HG03196 (cell line): ENCODE measurements around the gene SP8.

Source experiments
- ATAC-seq: cut with Tn5 transposase; IDR thresholded peaks from one replicate; pipeline ENCODE4 v1.9.1; 2021; ENCODE audit not compliant: unreplicated experiment

SP8 gene

DNA sequence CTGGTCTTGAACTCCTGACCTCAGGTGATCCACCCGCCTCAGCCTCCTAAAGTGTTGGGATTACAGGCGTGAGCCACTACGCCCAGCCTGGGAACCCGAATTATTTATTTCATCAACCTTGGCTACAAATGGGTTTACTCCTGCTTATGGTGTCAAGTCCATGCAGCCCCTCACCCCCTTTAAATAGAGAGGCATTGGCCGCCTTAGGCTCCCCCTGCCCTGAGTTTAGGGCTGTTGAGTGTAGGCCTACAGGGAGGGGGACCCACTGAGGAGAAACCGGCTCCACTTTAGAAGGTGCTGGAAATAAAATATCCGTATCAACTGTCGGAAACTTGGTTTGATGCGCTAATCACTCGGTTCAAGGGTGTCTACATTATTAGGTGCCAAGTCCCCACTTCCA lies 8.7 kb upstream of the SP8 start:
- no peak for ATAC-seq

DNA sequence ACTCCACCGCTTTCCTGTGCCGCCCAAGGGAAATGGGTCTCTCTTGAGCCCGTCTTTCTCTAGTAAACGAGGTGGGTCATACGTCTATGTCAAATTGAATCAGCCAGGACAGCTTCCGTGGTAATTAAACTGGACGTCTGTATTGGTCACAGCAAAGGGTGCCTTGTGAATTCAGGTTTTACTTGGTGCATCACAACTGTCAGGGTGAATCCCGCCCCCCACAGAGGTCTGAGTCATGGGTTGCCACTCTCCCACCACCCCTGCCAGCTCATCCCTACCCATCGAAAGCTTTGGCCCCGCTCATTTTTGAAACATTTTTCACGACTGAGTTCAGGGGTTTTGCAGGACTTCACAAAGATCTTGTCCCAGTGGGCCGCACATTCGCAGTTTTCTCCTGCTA lies 8.0 kb upstream of the SP8 start:
- no peak for ATAC-seq

DNA sequence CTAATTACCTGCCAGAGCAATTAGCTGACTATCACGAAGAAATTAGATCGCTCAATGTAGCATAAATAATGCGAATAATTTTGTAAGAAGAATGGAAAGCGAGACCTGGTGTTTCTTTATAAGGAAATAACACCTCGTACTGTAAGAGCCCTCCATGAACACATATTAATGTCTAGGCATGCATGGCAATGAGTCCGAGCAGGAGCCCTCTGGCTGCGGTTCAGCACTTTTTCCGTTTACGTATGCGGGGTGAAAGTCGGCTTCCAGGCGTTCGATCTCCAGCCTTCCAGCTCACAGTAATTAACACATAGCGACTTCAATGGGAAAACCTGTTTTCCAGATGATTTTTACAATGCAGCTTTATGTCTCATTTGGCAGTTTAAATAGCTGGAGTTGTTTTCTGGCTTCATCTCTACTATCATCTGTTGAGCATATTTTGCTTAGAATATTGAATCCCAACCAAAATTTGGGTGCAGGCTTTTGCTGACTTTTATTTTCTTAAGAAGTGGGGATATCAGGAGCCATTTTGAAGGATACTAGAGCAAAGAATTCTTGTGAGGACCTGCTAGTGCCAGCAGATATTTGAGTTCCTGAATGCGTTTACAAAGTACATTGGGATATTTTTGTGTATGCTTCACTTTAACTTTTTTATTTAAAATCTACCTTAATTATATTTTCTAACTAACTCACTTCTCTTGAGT lies 7.2 kb upstream of the SP8 start:
- no peak for ATAC-seq

DNA sequence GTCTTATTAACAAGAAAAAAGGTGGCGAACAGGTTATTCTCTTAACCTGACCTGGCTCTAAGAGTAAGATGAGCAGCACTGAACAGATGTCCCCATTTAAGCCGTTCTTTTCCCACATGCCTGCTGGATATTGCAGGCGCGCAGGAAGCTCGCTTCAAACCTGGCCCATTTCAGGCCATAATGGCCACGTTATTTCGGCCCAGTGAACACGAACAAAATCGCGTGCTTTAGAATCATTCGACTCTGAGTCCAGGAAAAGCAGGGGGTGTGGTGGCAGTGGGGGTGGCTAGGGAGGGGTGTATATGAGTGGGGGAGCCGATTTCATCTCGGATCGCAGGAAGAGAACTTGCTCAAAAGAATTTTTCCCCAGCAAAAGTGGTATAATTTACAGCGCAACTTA lies 6.6 kb upstream of the SP8 start:
- no peak for ATAC-seq

DNA sequence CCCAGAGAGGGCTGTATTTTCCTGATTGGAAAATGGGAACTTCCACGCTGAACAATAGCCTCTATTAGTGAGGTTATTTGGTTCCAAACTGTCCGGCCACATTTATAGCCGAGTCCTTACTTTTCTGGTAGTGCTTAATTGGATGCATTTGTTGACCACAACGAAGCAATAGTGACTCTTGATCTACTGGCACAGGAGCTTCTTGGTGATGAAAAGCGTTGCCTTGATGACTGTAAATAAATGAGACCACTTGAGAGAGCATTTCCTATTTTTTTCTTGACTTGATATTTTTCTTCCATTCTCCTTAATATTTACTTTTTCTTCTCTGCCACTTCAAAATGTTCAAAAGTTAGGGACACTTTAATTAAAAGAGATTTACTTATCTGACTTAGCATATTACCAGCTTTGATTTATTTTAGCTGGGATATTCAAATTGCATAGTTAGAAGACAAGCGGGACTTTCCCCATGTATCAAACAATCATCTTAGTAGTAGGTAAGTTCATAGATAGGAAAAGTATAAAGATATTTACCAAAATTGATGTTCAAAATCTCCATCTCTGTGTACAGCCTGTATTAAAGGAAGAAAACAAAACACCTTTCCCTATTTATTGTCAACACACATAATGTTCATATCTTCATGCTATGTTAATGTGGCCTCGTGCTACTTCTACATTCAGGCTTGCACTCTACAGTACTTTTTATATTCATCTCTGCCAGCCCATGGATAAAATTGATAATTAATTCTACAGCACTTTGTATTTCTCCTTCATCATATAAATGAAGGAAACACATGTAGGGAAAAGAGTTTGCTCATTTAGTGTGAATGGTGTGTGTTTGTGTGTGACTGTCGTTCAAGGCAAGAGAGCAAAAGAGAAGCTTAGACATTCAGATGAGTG lies 5.1 kb upstream of the SP8 start:
- no peak for ATAC-seq

DNA sequence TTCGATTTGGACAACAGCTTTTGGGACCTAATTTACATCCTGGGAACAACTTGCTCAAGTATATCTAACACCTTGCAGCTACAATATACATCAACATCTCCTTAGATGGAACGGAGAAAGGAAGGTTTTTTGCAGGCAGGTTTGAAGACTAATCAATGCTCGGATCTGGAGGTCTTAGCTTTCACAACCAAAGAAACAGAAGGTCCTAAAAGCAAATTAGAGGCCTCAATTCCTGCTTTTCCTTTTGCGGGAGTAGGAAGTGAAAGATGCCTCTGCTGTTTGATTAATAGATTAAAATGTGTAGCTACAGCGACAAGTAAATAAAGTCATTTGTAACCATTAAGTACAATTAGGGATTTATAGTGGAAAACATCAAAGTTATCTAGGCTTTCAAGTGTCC lies 3.7 kb upstream of the SP8 start:
- no peak for ATAC-seq

DNA sequence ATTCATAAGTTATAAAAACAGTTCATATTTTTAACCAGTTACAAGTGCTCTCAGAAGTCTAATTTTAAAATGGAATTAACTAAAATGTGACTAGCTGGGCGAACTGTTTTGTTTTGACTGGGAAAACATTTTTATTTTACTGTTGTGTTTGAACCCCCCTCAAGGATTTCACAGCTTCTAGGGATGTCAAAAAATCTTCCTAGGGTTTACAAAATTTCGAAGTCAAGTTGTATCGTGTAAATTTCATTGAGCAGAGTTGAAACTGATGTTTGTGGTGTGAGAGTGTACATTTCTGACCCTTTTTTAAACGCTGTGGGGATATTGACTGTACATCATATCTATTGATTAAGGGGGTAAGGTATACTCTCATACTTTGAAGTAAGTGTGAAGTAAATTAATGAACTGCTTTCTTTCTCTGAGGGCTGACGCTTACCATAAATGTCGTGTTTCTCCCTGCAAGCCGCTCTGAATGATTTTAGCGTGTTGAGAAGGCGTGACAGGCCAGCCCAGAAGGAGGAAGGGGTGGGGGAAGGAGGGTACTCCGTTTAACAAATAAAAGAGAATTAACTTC lies 1.8 kb upstream of the SP8 start:
- no peak for ATAC-seq

DNA sequence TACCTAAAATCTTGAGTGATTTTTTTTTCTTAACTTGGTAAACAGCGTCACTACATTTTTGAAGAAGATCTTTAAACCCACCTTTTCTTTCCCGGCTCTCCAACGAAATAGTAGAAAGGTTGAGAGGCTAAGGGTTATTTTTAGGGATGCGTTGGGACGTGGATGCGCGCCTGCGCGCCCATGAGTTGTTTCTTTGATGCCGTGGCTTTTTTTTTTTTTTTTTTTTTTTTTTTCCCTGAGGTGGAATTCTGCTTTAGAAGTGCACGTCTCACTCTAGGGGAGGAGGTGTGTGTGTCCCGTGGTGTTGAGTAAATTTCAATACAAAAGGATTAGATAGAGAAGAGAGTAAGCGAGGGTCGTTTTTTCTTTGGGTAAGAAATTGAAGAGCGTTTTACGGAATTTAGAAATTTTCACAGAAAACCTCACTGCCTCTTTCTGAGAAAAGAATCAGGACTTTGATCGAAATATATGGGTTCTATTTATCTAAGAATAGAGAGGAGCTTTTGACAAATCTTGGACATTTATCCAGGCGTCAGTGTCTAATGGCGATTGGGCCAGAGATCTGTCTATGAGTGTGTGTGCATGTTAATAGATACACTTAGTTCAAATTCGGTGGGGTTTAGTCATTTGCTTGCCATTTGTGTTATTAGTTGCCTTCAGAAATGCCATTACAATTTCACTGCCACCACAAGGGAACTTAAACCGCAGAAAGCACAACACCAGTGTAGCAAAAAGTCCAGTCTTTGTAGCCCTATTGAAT lies 1.2 kb upstream of the SP8 start:
- no peak for ATAC-seq

DNA sequence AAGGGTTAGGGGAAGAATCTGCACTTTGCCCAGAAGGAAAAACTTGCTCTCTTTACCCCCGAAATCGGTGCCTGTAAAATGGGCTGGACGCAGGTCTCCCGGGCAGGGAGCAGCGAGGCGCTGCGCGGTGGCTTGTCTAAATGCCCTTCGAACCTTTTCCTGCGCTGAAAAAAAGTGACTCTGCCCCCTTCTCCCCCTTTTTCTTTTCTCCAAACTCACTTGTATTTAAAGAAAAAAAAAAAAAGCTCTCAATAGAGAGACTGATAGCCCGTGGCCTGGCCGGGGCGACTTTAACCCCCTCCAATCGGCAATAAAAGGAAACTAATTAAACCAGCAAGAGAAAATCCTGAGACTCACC lies 286 bp downstream of the SP8 start:
- no peak for ATAC-seq

DNA sequence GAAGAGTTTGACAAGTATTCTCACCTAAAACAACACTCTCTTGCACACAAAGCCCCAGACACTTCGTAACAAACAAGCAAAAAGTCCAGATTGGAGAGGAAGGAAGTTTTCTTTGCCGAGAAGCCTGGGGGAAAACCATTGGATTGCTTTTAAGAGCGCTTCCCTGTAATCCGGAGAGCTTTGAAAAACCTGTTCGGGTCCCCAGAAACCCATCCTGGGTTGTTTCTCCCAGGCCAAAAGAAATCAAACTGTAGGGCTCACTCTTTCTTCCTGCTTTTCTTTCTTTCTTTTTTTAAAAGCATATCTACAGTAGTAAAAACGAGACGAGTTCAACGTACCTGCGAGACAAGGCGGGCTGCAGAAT lies 655 bp downstream of the SP8 start:
- no peak for ATAC-seq

DNA sequence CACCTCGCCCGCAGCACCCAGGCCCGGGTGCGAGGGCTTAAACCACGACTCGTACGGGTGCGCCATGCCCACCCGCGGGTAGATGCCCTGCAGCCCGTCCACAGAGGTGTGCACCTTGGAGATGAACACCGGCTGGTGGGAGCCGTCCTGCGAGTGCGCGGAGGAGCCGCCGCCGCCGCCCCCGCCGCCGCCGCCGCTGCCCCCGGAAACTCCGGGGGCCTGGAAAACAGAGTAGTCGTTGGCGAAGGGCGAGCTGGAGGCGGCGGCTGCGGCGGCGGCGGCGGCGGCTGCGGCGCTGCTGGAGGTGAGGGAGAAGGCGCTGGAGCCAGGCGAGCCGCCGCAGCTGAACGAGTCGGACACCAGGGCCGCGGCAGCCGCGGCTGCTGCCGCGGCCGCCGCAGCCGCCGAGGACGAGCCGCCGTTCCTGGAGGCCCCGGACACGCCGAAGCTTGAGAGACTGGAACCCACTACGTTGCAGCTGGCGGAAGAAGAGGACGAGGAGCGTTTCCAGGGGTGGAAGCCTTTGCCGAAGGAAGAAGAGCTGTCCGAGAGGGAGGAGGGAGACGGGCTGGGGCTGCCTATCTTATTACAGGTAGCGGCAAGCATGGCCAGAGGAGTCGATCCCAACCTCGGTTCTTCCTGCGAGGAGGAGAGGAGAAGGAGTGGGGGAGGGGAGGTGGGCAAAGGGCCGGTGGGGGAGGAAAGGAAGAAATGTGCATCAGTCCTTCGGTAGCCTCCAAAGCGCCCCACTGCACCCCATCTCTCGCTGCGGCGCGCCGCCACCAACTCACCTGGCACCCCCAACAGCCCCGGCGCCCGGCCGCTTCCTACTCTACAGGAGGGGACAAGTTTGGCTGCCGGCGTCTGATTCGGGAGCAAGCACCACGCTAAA lies 1.3 kb downstream of the SP8 start:
- no peak for ATAC-seq

DNA sequence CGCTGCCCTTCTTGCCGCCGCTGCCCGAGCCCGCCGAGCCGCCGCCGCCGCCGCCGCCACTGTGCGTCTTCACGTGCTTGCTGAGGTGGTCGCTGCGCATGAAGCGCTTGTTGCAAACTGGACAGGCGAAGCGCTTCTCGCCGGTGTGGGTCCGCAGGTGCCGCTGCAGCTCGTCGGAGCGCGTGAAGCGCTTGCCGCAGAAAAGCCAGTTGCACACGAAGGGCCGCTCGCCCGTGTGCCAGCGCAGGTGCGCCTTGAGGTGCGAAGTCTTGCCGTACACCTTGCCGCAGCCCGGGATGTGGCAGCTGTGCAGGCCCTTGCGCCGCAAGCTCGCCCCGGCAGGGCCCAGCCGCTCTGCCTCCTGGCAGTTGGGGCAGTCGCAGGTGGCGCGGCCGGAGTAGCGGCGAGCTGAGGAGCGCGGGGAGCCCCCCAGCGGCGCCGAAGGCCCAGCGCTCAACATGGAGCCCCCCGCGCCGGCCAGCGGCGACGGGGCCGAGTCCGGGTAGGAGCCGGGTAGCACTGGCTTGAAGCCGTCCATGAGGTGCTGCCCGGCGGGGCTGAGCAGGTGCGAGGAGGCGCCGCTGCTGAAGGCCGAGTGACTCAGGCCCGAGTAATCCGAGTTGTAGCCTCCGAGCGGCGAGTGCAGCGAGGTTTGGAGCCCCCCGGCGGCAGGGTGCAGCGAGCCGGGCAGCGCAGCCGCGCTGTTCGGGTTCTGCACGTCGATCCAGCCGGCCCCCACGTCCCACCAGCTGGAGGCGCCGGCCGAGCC lies 2.1 kb downstream of the SP8 start:
- no peak for ATAC-seq

DNA sequence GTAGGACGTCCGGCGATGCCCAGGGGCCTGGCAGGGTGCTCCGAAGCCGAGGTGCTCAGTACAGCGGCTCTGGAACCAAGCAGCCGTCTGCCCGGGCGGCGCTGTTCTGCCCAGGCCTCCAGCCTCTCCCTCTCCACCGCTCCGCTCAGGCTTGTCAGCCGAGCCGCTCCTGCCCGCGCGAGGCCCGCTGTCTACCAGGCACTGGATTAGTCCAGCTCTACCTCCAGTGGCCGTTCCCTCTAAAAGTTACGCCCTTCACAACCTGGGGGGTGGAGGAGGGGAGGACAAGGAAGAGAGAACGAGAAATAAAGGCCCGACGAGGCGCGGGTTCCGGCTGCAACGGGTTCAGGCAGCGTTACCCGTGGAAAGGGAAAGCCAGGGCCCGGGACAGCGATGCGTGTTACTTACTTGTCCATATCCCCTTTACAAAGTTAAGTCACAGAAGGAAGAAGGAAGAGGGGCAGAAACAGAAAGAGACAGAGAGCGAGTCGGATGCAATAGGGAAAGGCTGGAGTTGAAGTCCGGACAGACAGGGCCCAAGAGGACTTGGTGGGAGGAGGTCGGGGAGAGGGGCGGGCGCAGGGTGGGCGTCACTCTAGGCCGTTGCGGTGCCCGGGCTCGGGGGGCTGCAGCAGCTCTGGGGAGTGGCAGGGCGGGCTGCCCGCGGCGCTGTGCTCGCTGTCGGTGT lies 2.8 kb downstream of the SP8 start:
- peak; percentile 58 for ATAC-seq

DNA sequence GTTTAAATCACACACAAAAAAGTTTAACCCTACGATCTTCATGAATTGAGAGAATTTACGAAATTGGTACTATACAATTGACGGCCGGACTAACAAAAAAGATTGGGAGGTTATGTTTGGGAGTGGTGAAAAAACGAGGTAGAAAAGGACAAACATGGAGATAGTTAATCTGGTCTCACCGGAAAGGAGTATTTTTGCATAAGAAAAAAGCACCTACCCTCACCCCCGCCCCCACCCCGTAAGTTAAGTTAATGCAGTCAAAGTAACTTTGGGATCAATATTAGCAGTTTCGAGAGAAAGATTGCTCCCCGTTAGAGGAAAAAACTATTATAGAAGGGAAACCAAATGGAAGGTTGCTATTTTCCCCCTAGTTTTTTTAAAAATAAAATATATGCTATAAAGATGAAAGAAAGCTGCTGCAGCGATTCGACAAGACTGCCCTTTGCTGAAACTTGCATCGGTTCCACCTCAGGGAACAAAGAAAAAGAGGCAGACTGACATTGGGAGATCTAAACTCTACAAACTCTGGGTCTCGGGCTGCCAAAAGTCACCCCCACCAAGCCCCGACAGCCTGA lies 3.5 kb downstream of the SP8 start:
- ATAC-seq, result no peak

DNA sequence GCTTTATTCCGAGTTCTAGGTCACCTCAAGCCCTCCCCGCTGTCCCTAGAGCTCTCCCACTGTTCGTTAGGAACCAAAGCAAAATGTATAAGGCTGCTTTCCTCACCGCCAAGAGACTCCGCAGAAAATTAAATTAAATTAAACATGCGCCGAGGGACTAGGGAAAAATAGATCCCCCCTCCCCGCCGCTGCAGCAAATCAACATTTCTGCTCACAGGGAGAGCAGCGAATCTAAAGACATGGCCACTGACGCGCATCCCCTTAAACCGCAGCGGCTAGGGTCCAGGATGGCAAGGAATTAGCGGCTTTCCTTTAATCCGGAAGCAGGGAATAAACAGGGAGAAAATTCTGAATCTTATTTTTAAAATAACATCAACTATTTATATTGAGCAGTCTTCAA lies 7.6 kb downstream of the SP8 start:
- no peak for ATAC-seq

DNA sequence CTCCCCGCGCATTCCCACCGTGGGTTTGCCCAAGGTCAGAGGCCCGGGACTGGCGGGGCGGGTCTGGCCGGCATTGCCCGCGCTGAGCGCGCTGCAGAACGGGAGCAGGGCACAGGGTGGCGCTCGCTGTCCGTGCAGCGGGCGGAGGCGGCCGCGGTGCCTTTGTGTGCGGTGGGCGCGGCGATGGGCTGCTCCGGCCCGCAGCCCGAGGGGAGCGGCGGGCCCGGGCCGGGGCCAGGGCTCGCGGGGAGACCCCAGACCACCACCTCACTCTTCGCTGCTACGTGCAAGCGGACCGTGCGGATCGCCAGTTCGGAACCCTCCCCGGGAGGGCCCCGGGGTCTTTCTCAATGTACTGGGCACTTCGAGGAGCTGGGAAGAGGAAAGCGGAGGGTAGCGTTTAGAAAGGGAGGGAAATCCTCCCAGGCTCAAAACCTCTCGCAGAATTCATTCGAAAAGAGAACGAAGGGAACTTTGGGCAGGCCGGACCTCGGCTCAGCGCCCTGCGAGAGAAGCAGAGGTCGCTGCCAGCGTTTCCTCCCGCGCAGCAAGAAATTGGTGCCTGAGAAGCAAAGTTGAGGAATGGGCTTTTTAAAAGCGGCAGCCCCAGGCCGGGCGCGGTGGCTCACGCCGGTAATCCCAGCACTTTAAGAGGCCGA lies 8.5 kb downstream of the SP8 start:
- peak; percentile 86 for ATAC-seq

DNA sequence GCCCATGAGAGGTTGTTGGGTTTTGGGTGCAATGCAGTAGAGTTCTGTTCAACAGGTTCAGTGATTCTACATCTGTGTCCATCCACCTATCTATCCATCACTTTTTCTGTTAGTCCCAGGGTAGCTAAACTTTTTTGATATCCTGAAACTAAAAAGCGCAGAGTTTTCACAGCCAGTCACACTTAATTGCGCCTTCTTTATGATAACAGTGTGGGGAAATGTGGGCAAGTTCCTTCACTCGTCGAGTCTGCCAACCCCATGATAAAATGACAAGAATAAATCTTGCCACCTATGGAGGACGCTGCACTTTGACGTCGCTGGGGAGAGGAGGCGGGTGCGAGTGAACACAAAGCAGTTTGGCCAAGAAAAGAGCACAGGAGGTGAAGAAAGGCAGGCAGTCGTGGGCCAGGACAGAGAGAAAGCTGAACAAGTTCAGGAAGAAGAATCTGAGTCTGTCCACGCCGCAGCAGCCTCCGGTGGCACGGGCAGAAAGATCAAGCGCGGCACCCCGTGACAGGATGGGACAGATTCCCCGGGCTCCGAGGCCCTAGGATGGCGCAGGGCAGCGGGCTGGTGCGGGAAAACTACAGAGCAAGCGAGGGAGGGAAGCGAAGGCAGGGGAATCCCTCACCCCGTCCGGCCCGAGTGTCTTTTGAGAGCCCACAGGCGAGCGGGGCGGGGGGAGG lies 9.2 kb downstream of the SP8 start:
- peak; percentile 11 for ATAC-seq

DNA sequence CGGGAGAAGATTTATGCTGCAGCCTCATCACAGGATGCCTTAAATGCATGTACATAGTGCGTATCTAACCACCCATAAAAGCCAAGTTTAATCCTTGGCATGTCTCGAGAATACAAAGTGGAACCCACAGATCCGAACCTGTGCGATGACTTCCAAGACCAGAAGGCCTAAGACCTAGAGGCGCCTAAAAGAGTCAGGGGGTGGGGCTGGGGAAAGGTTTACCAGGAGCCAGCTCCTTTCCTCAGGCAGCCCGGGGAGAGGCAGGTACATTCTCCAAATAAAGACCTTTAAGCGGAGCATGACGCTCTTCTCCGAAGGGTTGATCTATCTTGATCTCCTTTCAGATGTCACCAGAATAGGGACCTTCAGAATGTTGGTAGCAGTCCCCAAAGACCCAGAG lies 9.7 kb downstream of the SP8 start:
- no peak for ATAC-seq
